ENCODE results near the gene STK32A. TPM values are rescaled to one million over a fixed set of nuclear protein-coding genes. Genes with fewer than 3 reads are reported as not detected.

Gene STK32A
- 0.10 to 0.55 TPM (median 0.28 TPM) in 5 replicates for total RNA-seq (2022; extraction: Qiagen RNA extraction)

GRCh38 chr5:147234825-147235635 is at the start of gene STK32A:
Gene STK32A, plus strand, starts transcription at chr5:147235026. Its CDS starts 4,609 bp downstream, at chr5:147239635.

Data from A549 treated with Mapracorat at 1 μM for 4 hours (cell line).